AG04449 (cell line): ENCODE data around the gene KRT71.
"Not testable (repeated sequence)": the region's sequence is repeated elsewhere in the genome, so short reads cannot be mapped to it uniquely, and the experiment has no call there.

Experiments
- CTCF ChIA-PET: fragments of 350-600 bp; formaldehyde crosslinking; extraction: SDS; loops from one replicate; lab custom pipeline; 2021; ENCODE audit warnings: antibody characterized with exemption; lab: Yijun Ruan, JAX
- POLR2A ChIA-PET: fragments of 400-600, 350-600 bp; formaldehyde crosslinking; extraction: SDS; loops from one replicate; lab custom pipeline; 2020; ENCODE audit warnings: antibody characterized with exemption, inconsistent platforms; lab: Yijun Ruan, JAX
- DNase-seq: peaks from one replicate; pipeline ENCODE4 v3.0.0-alpha.2; 2010; ENCODE audit warnings: low read depth, low spot score
- H3K4me3 ChIP-seq: 2 replicates; pipeline ENCODE4 v1.5.1; 2011; ENCODE audit warnings: low read depth, mild to moderate bottlenecking, control low read depth, low read length
- TF ChIP-seq, protein P1 (sequence below): IDR thresholded peaks from one replicate; pipeline ENCODE4 v1.5.1; 2011; ENCODE audit warnings: mild to moderate bottlenecking, moderate library complexity, low read length, control low read depth, inconsistent platforms; ENCODE audit not compliant: insufficient read depth; ENCODE audit errors: missing control alignments

The KRT71 gene

DNA sequence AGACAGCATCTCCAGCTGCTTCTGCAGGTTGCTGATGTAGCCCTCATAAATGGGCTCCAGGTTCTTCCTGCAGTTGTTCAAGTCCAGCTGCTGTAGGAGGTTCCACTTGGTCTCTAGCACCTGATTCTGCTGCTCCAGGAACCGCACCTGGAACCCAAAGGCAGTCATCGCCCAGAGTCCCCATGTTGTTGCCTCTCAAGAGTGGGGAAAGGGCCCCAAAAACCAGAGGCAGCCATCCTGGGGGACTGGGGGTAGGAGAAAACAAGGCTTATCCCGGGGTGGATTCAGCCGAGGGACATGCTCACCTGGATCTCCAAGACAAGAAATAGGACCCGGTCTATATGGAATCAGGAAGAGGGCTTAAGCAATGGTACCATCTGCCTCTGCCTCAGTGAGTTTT lies 46.0 kb upstream of the KRT71 start:
- ChIA-PET POLR2A (no interaction called here), CTCF (interaction anchor here (0.8 kb wide), 1 partner anchor 267 kb away, joined by 3 read pairs; no protein-coding TSS in a partner anchor)
- no peak for DNase-seq
- TF ChIP-seq, protein P1, sequence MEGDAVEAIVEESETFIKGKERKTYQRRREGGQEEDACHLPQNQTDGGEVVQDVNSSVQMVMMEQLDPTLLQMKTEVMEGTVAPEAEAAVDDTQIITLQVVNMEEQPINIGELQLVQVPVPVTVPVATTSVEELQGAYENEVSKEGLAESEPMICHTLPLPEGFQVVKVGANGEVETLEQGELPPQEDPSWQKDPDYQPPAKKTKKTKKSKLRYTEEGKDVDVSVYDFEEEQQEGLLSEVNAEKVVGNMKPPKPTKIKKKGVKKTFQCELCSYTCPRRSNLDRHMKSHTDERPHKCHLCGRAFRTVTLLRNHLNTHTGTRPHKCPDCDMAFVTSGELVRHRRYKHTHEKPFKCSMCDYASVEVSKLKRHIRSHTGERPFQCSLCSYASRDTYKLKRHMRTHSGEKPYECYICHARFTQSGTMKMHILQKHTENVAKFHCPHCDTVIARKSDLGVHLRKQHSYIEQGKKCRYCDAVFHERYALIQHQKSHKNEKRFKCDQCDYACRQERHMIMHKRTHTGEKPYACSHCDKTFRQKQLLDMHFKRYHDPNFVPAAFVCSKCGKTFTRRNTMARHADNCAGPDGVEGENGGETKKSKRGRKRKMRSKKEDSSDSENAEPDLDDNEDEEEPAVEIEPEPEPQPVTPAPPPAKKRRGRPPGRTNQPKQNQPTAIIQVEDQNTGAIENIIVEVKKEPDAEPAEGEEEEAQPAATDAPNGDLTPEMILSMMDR: no peak
- H3K4me3 ChIP-seq: no peak overlapping the region

GRCh38 chr12:52594237-52594636 lies 41.3 kb upstream of the KRT71 start:
- H3K4me3 ChIP-seq, DNase-seq, POLR2A ChIA-PET: not testable (repeated sequence)
- CTCF ChIA-PET: interaction anchor here (1.7 to 23.1 kb wide), 4 partner anchors 9 to 280 kb away, joined by 4 to 951 read pairs (median 14); no protein-coding TSS in a partner anchor

- no peak for DNase-seq
- H3K4me3 ChIP-seq: no peak overlapping the region
- POLR2A ChIA-PET: no interaction called here
- CTCF ChIA-PET: interaction anchor here (1.3 to 23.1 kb wide), 3 partner anchors 9 to 390 kb away, joined by 3 to 951 read pairs (median 18); no protein-coding TSS in a partner anchor
- TF ChIP-seq, protein P1: no peak
Measured at GRCh38 chr12:52591521-52591920, 38.6 kb upstream of the KRT71 start.

GRCh38 chr12:52590021-52590420 lies 37.1 kb upstream of the KRT71 start:
- POLR2A ChIA-PET: no interaction called here
- H3K4me3 ChIP-seq: no peak overlapping the region
- no peak for DNase-seq
- CTCF ChIA-PET: interaction anchor here (1.0 to 23.1 kb wide), 2 partner anchors 218 to 284 kb away, joined by 4 to 951 read pairs; no protein-coding TSS in a partner anchor
- TF ChIP-seq, protein P1: no peak

GRCh38 chr12:52587563-52587962 lies 34.6 kb upstream of the KRT71 start:
- no peak overlapping the region for H3K4me3 ChIP-seq
- CTCF ChIA-PET: interaction anchor here (1.4 to 23.1 kb wide), 3 partner anchors 9 to 287 kb away, joined by 4 to 951 read pairs (median 5); no protein-coding TSS in a partner anchor
- POLR2A ChIA-PET: no interaction called here
- TF ChIP-seq, protein P1: no peak
- DNase-seq: no peak

DNA sequence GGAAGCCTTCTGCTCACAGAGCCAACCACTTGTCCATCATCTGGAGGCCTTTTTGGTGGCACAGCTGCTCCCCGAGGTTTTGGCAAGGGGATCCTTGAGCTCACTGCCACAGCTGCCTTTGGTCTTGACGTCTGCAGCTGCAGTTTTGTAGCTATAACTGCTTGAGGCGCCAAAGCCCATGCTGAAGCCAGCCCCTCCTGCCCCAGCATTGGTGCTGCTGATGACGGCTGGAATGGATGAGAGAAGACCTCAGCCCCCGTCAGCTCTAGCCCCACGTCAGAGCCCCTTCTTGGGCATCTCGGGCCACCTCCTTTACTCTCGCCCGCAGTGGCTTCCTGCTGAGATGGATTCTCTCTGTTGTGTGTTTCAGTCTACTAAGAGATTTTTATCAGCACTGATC lies 33.0 kb upstream of the KRT71 start:
- ChIA-PET CTCF (interaction anchor here (1.0 to 23.1 kb wide), 8 partner anchors 9 to 429 kb away, joined by 3 to 951 read pairs (median 16); partner anchors contain the start of gene KRT74), POLR2A (no interaction called here)
- no peak overlapping the region for H3K4me3 ChIP-seq
- no peak for DNase-seq
- TF ChIP-seq, protein P1: no peak

GRCh38 chr12:52585066-52585465 lies 32.1 kb upstream of the KRT71 start:
- TF ChIP-seq, protein P1: no peak
- H3K4me3 ChIP-seq: no peak overlapping the region
- no peak for DNase-seq
- POLR2A ChIA-PET: no interaction called here
- CTCF ChIA-PET: interaction anchor here (0.6 to 23.1 kb wide), 10 partner anchors 10 to 428 kb away, joined by 3 to 951 read pairs (median 8); partner anchors contain the start of gene KRT74
